GM18870 (cell line): ENCODE measurements around the gene TRIM37.
"Not testable (repeated sequence)": the region's sequence is repeated elsewhere in the genome, so short reads cannot be mapped to it uniquely, and the experiment has no call there.

Source experiments
- ATAC-seq: cut with Tn5 transposase; IDR thresholded peaks from one replicate; pipeline ENCODE4 v1.9.1; 2021; ENCODE audit warnings: moderate library complexity; ENCODE audit not compliant: unreplicated experiment

TRIM37 gene

GRCh38 chr17:59110973-59111372 is 4.3 kb upstream of the TRIM37 start:
- no peak for ATAC-seq

DNA sequence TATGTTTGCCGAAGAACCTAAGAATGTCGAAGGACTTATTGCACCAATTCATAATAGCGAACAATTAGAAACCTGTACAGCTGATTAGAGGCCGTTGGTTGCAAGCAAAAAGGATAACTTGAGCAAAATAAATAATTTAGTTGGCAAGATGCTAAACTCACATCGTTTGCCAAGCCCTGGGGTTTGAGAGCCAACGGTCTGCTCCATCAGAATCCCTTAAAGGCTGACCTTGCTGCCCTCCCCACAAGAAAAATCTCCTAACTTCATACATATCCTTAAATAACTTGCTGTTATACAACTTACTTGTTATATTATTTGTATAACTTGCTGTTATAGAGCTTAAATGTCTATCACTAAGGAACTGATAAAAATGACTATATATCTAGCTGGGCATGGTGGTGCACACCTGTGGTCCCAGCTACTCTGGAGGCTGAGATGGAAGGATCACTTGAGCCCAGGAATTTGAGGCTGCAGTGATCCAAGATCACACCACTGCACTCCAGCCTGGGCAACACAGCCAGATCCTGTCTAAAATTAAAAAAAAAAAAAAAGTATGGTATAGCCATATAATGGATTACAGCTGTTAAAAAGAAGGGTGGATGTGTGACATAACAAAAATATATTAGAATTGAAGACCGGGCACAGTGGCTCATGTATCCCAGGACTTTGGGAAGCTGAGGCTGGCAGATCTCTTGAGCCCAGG is 1.9 kb upstream of the TRIM37 start:
- no peak for ATAC-seq

DNA sequence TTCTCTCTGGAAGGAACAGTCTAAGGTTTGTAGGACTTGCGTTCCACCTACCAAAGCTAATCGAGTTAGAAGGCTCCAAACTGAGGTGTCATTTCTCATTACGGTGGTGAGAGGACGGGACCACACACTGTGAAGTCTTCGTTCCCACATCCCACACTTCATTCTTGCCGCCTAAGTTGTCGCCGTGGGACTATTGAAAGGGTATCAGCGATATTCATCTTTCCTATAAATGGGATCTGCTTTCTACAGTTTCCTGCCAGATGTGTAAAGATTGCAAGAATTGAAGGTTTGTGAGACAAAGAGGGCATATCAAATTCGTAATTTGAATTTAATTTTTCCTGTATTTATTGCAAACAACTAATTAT is 608 bp upstream of the TRIM37 start:
- ATAC-seq = no peak

- ATAC-seq = peak; percentile 13
Observed at GRCh38 chr17:59105852-59106462, 723 bp downstream of the TRIM37 start.

DNA sequence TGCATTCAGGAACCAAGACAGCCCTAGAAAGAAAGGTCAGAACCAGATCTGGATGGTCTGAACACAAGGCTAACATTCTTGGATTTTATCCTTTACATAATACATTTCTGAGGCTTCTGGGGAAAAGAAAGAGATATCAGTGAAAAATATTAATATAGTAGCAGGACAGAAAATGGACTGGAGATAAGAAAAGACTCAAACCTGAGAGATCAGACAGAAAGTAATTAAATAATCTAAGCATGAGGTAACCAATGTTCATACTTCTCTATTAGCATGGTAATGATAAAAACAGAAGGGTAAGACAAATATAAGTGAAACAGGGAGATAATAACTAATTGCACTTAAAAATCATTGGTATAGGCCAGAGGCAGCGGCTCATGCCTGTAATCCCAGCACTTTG is 5.5 kb downstream of the TRIM37 start:
- no peak for ATAC-seq

- no peak for ATAC-seq
Observed at GRCh38 chr17:59097876-59098275, 8.8 kb downstream of the TRIM37 start.

GRCh38 chr17:59094861-59095530 is 11.7 kb downstream of the TRIM37 start:
- ATAC-seq = no peak

DNA sequence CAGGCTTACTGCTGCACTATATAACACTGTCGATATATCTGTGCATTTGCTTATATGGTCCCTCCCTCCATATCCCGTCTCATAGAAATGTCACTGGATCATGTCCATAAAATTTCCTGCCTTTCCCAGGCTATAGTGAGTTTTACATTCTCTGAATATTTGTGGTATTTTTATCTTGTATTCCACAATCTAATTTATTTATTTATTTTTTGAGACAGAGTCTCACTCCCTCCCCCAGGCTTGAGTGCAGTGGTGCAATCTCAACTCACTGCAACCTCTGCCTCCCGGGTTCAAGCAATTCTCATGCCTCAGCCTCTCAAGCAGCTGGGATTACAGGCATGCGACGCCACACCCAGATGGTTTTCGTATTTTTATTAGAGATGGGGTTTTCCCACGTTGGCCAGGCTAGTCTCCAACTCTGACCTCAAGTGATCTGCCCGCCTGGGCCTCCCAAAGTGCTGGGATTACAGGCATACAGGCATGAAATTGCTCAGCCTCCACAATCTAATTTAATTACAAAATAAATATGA is 12.9 kb downstream of the TRIM37 start:
- no peak for ATAC-seq

- ATAC-seq = no peak
Observed at GRCh38 chr17:59093145-59093701, 13.5 kb downstream of the TRIM37 start.

DNA sequence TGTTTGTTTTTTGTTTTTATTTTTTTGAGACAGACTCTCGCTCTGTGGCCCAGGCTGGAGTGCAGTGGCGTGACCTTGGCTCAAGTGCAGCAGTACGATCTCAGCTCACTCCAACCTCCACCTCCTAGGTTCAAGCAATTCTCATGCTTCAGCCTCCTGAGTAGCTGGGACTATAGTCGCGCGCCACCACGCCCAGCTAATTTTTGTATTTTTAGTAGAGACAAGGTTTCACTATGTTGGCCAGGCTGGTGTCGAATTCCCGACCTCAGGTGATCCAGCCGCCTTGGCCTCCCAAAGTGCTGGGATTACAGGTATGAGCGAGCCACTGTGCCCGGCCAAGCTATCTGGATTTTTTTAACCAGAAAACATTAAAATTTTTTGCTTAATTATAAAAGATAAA is 16.1 kb downstream of the TRIM37 start:
- ATAC-seq = not testable (repeated sequence)

GRCh38 chr17:59084154-59084553 is 22.5 kb downstream of the TRIM37 start:
- no peak for ATAC-seq

DNA sequence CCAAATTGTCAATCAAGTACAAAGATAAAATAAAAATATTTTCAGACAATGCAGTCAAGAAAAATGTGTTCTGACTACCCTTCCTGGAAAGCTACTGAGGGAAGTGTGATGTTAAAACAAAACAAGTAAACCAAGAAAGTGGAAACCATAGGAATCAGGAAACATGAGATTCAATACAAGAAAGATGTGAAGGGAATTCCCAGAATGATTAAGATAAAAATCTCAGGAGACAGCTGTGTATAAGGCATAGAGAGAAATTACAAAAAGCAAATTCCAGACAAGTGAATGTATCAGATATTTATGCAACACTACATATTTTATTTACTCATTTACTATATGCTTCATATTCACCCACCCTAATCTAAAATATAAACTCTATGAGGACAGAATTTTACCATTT is 32.2 kb downstream of the TRIM37 start:
- ATAC-seq = no peak

- no peak for ATAC-seq
Observed at GRCh38 chr17:59073972-59074371, 32.7 kb downstream of the TRIM37 start.

- ATAC-seq = no peak
Observed at GRCh38 chr17:59069856-59070255, 36.8 kb downstream of the TRIM37 start.

- ATAC-seq = no peak
Observed at GRCh38 chr17:59067756-59068155, 38.9 kb downstream of the TRIM37 start.

GRCh38 chr17:59067340-59067739 is 39.3 kb downstream of the TRIM37 start:
- ATAC-seq = no peak

DNA sequence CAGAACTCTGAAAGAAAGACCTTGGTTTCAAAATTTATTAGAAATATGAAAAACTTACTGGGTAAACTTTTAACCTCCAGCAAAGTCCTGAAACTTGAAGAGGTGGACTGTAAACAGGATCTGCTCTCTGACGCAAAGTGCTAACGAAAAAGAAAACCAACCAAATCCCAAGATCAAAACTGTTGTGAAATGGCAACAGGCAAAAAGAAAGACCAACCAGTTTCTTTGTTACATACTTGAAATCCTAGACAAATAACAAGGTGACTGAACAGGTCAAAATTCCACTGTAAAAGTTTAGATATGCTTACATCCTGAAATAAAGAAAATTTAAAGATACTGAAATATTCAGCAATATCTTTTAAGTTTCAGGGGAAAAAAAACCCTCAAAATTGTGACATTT is 44.2 kb downstream of the TRIM37 start:
- no peak for ATAC-seq

- ATAC-seq = no peak
Observed at GRCh38 chr17:59056857-59057256, 49.8 kb downstream of the TRIM37 start.

DNA sequence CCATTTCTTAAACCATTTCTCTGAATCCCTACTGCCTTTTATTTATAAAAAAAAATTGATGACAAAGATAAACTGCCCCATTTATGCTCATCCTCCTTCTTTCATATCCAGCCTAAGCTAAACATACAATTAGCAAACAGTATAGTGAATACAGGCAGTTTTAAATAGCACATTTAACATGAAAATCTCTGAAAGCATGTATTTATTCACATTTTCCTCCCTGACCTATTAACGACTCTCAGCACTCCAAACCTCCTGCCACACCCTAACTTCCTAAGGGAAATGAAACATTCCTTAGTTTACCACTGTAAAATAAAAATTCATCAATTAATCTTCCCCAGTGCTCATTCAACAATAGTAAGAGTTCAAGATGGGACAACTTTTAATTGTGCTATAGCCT is 56.9 kb downstream of the TRIM37 start:
- no peak for ATAC-seq

DNA sequence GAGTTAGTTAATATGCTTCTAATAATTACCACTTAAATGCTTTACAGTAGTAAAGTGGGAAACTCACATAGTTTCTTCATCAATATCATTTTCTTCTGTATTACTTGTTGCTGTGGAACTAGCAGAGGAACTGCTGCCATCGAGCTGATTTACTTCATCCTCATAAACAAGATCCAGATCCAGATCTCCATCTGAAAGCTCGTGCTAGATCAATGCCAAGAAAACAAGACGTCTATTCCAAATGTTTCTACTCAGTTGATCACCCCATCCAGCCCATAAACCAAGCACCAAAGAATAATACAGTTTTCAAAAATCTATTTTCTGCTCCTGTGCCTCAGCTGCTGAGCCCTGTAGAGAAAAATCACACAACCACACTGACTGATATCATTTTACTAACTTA is 59.1 kb downstream of the TRIM37 start:
- ATAC-seq = no peak

DNA sequence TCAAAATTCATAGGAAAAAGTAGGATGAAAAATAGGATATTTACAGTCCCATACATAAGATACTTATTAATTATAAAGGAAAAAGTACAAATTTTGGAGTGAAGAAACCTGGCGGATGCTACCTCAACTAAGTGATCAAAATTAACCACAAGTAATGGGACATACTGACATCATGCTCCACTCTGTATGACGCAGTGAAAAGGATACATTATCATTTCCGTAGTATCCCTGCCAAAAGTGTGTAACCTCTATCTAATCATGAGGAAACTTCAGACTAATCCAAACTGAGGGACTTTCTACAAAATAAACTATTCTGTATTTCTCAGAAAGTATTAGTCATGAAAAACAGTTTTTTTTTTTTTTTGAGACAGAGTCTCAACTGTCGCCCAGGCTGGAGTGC is 60.5 kb downstream of the TRIM37 start:
- no peak for ATAC-seq

DNA sequence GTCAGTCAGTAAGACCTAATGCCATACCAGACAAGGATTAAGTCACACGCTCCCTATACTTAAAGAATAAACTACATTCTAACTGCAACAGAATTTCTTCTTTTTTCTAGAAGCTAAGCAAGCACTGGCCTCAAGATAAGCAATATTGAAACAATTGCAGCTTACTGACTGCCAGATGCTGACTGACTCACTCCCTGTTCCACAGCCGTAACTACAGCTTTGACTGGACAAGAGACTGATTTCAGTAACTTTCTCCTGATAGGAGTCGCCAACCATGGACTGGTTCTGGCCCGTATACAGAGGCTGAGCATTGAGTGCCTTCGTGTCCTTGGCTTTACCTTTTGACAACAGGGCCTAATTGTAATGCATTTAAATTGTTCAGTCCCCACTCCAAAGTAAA is 67.9 kb downstream of the TRIM37 start:
- no peak for ATAC-seq
